Measurements from ENCODE around the gene WNT2B. TPM values are rescaled to one million over a fixed set of nuclear protein-coding genes. Genes with fewer than 3 reads are reported as not detected.

The WNT2B gene
- total RNA-seq, 1 experiment from 2014 or later, result not detected

GRCh38 chr1:112514901-112515300 lies 6.1 kb downstream of the WNT2B start:
- Histone ChIP-seq H3K9me3 (ENCODE audit: low read length) (no peaks in the 10 kb centered on the region), H3K9me2 (replicated peaks; ENCODE audit: insufficient read depth, low read length) (no peaks in the 10 kb centered on the region), H2AFZ (ENCODE audit: low read length) (no peak overlapping the region), H3K9ac (ENCODE audit: low read length) (no peak overlapping the region), H3K4me1 (ENCODE audit: low read length) (no peaks in the 10 kb centered on the region), H3K36me3 (ENCODE audit: insufficient read depth, low read length) (no peaks in the 10 kb centered on the region), H3K4me3 (ENCODE audit: low read length) (no peak overlapping the region), H3K27me3 (ENCODE audit: low read length) (0 out of 2 replicates have a peak, but pooled peaks cover 3% of the 10 kb centered on the region), H4K20me1 (ENCODE audit: insufficient read depth, low read depth, low read length) (no peaks in the 10 kb centered on the region), H3K79me2 (ENCODE audit: low read length) (no peaks in the 10 kb centered on the region), H3K27ac (ENCODE audit: low read length) (no peak overlapping the region), H3K4me2 (ENCODE audit: low read depth, low read length, poor library complexity, severe bottlenecking) (no peak overlapping the region)
- no peak for DNase-seq

GRCh38 chr1:112515311-112516009 lies 6.7 kb downstream of the WNT2B start:
- H4K20me1 ChIP-seq (ENCODE audit: insufficient read depth, low read depth, low read length), result no peaks in the 10 kb centered on the region
- H3K4me2 ChIP-seq (ENCODE audit: low read depth, low read length, poor library complexity, severe bottlenecking), result no peak overlapping the region
- H3K27me3 ChIP-seq (ENCODE audit: low read length), result 0 out of 2 replicates have a peak, but pooled peaks cover 3% of the 10 kb centered on the region
- no peak overlapping the region for H2AFZ ChIP-seq (ENCODE audit: low read length)
- DNase-seq, result no peak
- no peaks in the 10 kb centered on the region for H3K79me2 ChIP-seq (ENCODE audit: low read length)
- no peak overlapping the region for H3K4me3 ChIP-seq (ENCODE audit: low read length)
- H3K9me2 ChIP-seq (replicated peaks; ENCODE audit: insufficient read depth, low read length), result no peaks in the 10 kb centered on the region
- no peaks in the 10 kb centered on the region for H3K9me3 ChIP-seq (ENCODE audit: low read length)
- H3K9ac ChIP-seq (ENCODE audit: low read length), result no peak overlapping the region
- H3K4me1 ChIP-seq (ENCODE audit: low read length), result no peaks in the 10 kb centered on the region
- no peaks in the 10 kb centered on the region for H3K36me3 ChIP-seq (ENCODE audit: insufficient read depth, low read length)
- H3K27ac ChIP-seq (ENCODE audit: low read length), result no peak overlapping the region

DNA sequence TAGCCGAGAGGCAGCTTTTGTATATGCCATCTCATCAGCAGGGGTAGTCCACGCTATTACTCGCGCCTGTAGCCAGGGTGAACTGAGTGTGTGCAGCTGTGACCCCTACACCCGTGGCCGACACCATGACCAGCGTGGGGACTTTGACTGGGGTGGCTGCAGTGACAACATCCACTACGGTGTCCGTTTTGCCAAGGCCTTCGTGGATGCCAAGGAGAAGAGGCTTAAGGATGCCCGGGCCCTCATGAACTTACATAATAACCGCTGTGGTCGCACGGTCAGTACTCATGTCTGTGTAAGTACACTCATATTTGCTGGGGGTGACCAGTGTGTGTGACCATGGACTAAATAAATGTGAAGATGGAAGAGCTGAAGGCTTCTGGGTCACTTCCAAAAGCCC lies 7.4 kb downstream of the WNT2B start:
- H3K79me2 ChIP-seq (ENCODE audit: low read length), result no peaks in the 10 kb centered on the region
- no peak overlapping the region for H3K27ac ChIP-seq (ENCODE audit: low read length)
- no peak for DNase-seq
- no peak overlapping the region for H3K9ac ChIP-seq (ENCODE audit: low read length)
- no peak overlapping the region for H2AFZ ChIP-seq (ENCODE audit: low read length)
- H3K4me3 ChIP-seq (ENCODE audit: low read length), result no peak overlapping the region
- H3K27me3 ChIP-seq (ENCODE audit: low read length), result 0 out of 2 replicates have a peak, but pooled peaks cover 3% of the 10 kb centered on the region
- H3K9me2 ChIP-seq (replicated peaks; ENCODE audit: insufficient read depth, low read length), result no peaks in the 10 kb centered on the region
- H3K4me1 ChIP-seq (ENCODE audit: low read length), result no peaks in the 10 kb centered on the region
- no peaks in the 10 kb centered on the region for H4K20me1 ChIP-seq (ENCODE audit: insufficient read depth, low read depth, low read length)
- H3K9me3 ChIP-seq (ENCODE audit: low read length), result no peaks in the 10 kb centered on the region
- no peak overlapping the region for H3K4me2 ChIP-seq (ENCODE audit: low read depth, low read length, poor library complexity, severe bottlenecking)
- no peaks in the 10 kb centered on the region for H3K36me3 ChIP-seq (ENCODE audit: insufficient read depth, low read length)

DNA sequence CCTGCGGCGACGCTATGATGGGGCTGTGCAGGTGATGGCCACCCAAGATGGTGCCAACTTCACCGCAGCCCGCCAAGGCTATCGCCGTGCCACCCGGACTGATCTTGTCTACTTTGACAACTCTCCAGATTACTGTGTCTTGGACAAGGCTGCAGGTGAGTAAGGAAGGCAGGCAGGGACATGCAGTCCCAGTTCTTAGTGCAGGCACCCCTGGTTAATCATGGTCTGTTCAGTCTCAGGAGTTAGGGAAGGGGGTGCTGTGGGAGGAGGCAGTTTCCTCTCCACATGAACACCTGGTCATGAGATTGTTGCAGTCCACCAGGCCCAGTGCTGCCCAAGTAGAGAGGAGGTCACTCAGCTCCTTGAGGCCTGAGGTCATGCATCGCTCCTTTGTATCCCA lies 8.5 kb downstream of the WNT2B start:
- Histone ChIP-seq H2AFZ (ENCODE audit: low read length) (no peak overlapping the region), H4K20me1 (ENCODE audit: insufficient read depth, low read depth, low read length) (no peaks in the 10 kb centered on the region), H3K27ac (ENCODE audit: low read length) (no peak overlapping the region), H3K4me2 (ENCODE audit: low read depth, low read length, poor library complexity, severe bottlenecking) (no peak overlapping the region), H3K4me1 (ENCODE audit: low read length) (no peaks in the 10 kb centered on the region), H3K79me2 (ENCODE audit: low read length) (no peaks in the 10 kb centered on the region), H3K9me2 (replicated peaks; ENCODE audit: insufficient read depth, low read length) (no peaks in the 10 kb centered on the region), H3K9me3 (ENCODE audit: low read length) (no peaks in the 10 kb centered on the region), H3K4me3 (ENCODE audit: low read length) (no peak overlapping the region), H3K9ac (ENCODE audit: low read length) (no peak overlapping the region), H3K27me3 (ENCODE audit: low read length) (0 out of 2 replicates have a peak, but pooled peaks cover 3% of the 10 kb centered on the region), H3K36me3 (ENCODE audit: insufficient read depth, low read length) (no peaks in the 10 kb centered on the region)
- DNase-seq, result no peak

- Histone ChIP-seq H2AFZ (ENCODE audit: low read length) (no peak overlapping the region), H3K27me3 (ENCODE audit: low read length) (0 out of 2 replicates have a peak, but pooled peaks cover 3% of the 10 kb centered on the region), H3K4me2 (ENCODE audit: low read depth, low read length, poor library complexity, severe bottlenecking) (no peak overlapping the region)
Observed at GRCh38 chr1:112517646-112518045, 8.9 kb downstream of the WNT2B start.

DNA sequence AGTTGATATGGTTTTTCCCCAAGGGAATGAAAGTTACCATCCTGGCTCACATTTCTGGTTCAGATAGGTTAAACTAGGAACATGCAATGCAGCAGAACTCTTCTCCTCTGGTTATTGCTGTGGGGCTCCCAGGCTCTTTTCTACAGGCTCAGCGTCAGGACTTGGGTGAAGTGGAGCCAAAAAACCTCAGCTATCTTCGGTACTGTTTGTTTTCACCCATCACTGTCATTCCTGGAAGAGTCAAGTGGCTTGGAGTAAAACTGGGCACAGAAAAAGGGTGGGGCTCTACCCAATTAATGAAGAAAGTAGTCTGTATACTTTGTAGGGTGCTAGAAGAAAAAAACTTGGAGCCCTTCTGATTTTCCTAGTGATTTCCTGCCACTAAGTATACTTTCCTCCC lies 9.4 kb downstream of the WNT2B start:
- Histone ChIP-seq H3K36me3 (ENCODE audit: insufficient read depth, low read length) (no peaks in the 10 kb centered on the region), H3K9ac (ENCODE audit: low read length) (no peak overlapping the region), H2AFZ (ENCODE audit: low read length) (no peak overlapping the region), H3K79me2 (ENCODE audit: low read length) (no peaks in the 10 kb centered on the region), H3K9me3 (ENCODE audit: low read length) (no peaks in the 10 kb centered on the region), H3K27me3 (ENCODE audit: low read length) (0 out of 2 replicates have a peak, but pooled peaks cover 3% of the 10 kb centered on the region), H4K20me1 (ENCODE audit: insufficient read depth, low read depth, low read length) (no peaks in the 10 kb centered on the region), H3K27ac (ENCODE audit: low read length) (no peak overlapping the region), H3K9me2 (replicated peaks; ENCODE audit: insufficient read depth, low read length) (no peaks in the 10 kb centered on the region), H3K4me3 (ENCODE audit: low read length) (no peak overlapping the region), H3K4me1 (ENCODE audit: low read length) (no peaks in the 10 kb centered on the region), H3K4me2 (ENCODE audit: low read depth, low read length, poor library complexity, severe bottlenecking) (no peak overlapping the region)
- DNase-seq, result no peak

More at GRCh38 chr1:112517646-112518045, 8.9 kb downstream of the WNT2B start:
- DNase-seq, result no peak
- Histone ChIP-seq H3K79me2 (ENCODE audit: low read length) (no peaks in the 10 kb centered on the region), H3K9me3 (ENCODE audit: low read length) (no peaks in the 10 kb centered on the region), H4K20me1 (ENCODE audit: insufficient read depth, low read depth, low read length) (no peaks in the 10 kb centered on the region), H3K4me3 (ENCODE audit: low read length) (no peak overlapping the region), H3K27ac (ENCODE audit: low read length) (no peak overlapping the region), H3K9me2 (replicated peaks; ENCODE audit: insufficient read depth, low read length) (no peaks in the 10 kb centered on the region), H3K4me1 (ENCODE audit: low read length) (no peaks in the 10 kb centered on the region), H3K36me3 (ENCODE audit: insufficient read depth, low read length) (no peaks in the 10 kb centered on the region), H3K9ac (ENCODE audit: low read length) (no peak overlapping the region)

DNA sequence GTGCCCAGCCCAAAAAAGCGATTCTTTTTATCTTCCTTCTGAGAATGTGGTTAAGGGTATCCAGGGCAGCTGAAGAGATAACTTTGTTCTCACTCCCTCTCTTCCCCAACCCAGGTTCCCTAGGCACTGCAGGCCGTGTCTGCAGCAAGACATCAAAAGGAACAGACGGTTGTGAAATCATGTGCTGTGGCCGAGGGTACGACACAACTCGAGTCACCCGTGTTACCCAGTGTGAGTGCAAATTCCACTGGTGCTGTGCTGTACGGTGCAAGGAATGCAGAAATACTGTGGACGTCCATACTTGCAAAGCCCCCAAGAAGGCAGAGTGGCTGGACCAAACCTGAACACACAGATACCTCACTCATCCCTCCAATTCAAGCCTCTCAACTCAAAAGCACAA lies 11.4 kb downstream of the WNT2B start:
- H3K4me2 ChIP-seq (ENCODE audit: low read depth, low read length, poor library complexity, severe bottlenecking), result no peak overlapping the region
- 0 out of 2 replicates have a peak, but pooled peaks cover 3% of the 10 kb centered on the region for H3K27me3 ChIP-seq (ENCODE audit: low read length)
- H3K4me3 ChIP-seq (ENCODE audit: low read length), result no peak overlapping the region
- no peak overlapping the region for H3K9ac ChIP-seq (ENCODE audit: low read length)
- no peaks in the 10 kb centered on the region for H3K4me1 ChIP-seq (ENCODE audit: low read length)
- H3K27ac ChIP-seq (ENCODE audit: low read length), result no peak overlapping the region
- no peak for DNase-seq
- no peaks in the 10 kb centered on the region for H3K9me2 ChIP-seq (replicated peaks; ENCODE audit: insufficient read depth, low read length)
- H4K20me1 ChIP-seq (ENCODE audit: insufficient read depth, low read depth, low read length), result no peaks in the 10 kb centered on the region
- no peaks in the 10 kb centered on the region for H3K9me3 ChIP-seq (ENCODE audit: low read length)
- H3K79me2 ChIP-seq (ENCODE audit: low read length), result no peaks in the 10 kb centered on the region
- no peak overlapping the region for H2AFZ ChIP-seq (ENCODE audit: low read length)
- H3K36me3 ChIP-seq (ENCODE audit: insufficient read depth, low read length), result no peaks in the 10 kb centered on the region

DNA sequence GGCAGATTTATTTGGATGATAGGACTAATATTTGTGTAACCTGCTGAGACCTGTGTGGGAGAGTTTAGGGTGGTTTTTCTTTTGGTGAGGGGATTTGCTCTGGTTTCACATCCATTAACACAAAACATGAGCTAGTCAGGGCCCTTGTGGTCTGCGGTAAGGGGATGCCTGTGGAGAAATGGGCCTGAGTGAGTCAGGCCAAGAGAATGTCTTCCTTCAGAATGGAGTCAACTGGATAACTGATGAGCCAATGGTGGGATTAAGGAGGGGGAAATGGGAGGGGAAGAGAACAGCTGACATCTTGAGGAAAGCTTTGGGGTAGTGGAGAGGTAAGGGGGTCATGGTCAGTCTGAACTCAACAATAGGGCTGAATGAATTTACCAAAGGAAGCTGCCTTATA lies 13.9 kb downstream of the WNT2B start:
- H3K36me3 ChIP-seq (ENCODE audit: insufficient read depth, low read length), result no peaks in the 10 kb centered on the region
- no peaks in the 10 kb centered on the region for H3K9me3 ChIP-seq (ENCODE audit: low read length)
- 0 out of 2 replicates have a peak, but pooled peaks cover 3% of the 10 kb centered on the region for H3K27me3 ChIP-seq (ENCODE audit: low read length)
- H3K79me2 ChIP-seq (ENCODE audit: low read length), result no peaks in the 10 kb centered on the region
- DNase-seq, result no peak
- no peak overlapping the region for H3K9ac ChIP-seq (ENCODE audit: low read length)
- H3K9me2 ChIP-seq (replicated peaks; ENCODE audit: insufficient read depth, low read length), result no peaks in the 10 kb centered on the region
- H3K27ac ChIP-seq (ENCODE audit: low read length), result no peak overlapping the region
- H3K4me2 ChIP-seq (ENCODE audit: low read depth, low read length, poor library complexity, severe bottlenecking), result no peak overlapping the region
- H4K20me1 ChIP-seq (ENCODE audit: insufficient read depth, low read depth, low read length), result no peaks in the 10 kb centered on the region
- H3K4me1 ChIP-seq (ENCODE audit: low read length), result no peaks in the 10 kb centered on the region
- no peak overlapping the region for H2AFZ ChIP-seq (ENCODE audit: low read length)
- H3K4me3 ChIP-seq (ENCODE audit: low read length), result no peak overlapping the region

Data from Karpas-422 (cell line).